ENCODE measurements around the gene TCEANC2.
"Not testable (repeated sequence)": the region's sequence is repeated elsewhere in the genome, so short reads cannot be mapped to it uniquely, and the experiment has no call there.

The TCEANC2 gene

GRCh38 chr1:54028306-54029251 is 24.8 kb upstream of the TCEANC2 start:
- no peak for DNase-seq

- no peak for DNase-seq
Measured at GRCh38 chr1:54037476-54037875, 15.9 kb upstream of the TCEANC2 start.

GRCh38 chr1:54041806-54042205 is 11.6 kb upstream of the TCEANC2 start:
- no peak for DNase-seq

- DNase-seq = no peak
Measured at GRCh38 chr1:54045496-54045895, 7.9 kb upstream of the TCEANC2 start.

- no peak for DNase-seq
Measured at GRCh38 chr1:54046671-54047383, 6.6 kb upstream of the TCEANC2 start.

- no peak for DNase-seq
Measured at GRCh38 chr1:54047384-54048305, 5.8 kb upstream of the TCEANC2 start.

- DNase-seq = not testable (repeated sequence)
Measured at GRCh38 chr1:54050435-54050834, 3.0 kb upstream of the TCEANC2 start.

- no peak for DNase-seq
Measured at GRCh38 chr1:54051933-54052430, 1.4 kb upstream of the TCEANC2 start.

- no peak for DNase-seq
Measured at GRCh38 chr1:54052431-54052933, 926 bp upstream of the TCEANC2 start.

GRCh38 chr1:54053745-54054437 is 483 bp downstream of the TCEANC2 start:
- DNase-seq = no peak

- DNase-seq = no peak
Measured at GRCh38 chr1:54054438-54054749, 986 bp downstream of the TCEANC2 start.

- no peak for DNase-seq
Measured at GRCh38 chr1:54064299-54064698, 10.9 kb downstream of the TCEANC2 start.

GRCh38 chr1:54069791-54070170 is 16.4 kb downstream of the TCEANC2 start:
- no peak for DNase-seq

GRCh38 chr1:54070171-54070837 is 16.9 kb downstream of the TCEANC2 start:
- peak; percentile 29 for DNase-seq

- no peak for DNase-seq
Measured at GRCh38 chr1:54077359-54077758, 24.0 kb downstream of the TCEANC2 start.

GRCh38 chr1:54080598-54081049 is 27.2 kb downstream of the TCEANC2 start:
- no peak for DNase-seq

GRCh38 chr1:54081306-54082270 is 28.2 kb downstream of the TCEANC2 start:
- DNase-seq = no peak

- no peak for DNase-seq
Measured at GRCh38 chr1:54084794-54085193, 31.4 kb downstream of the TCEANC2 start.

- DNase-seq = no peak
Measured at GRCh38 chr1:54086754-54087153, 33.3 kb downstream of the TCEANC2 start.

GRCh38 chr1:54088385-54088784 is 35.0 kb downstream of the TCEANC2 start:
- DNase-seq = no peak
